ENCODE results near the gene COMMD2.

Gene COMMD2

GRCh38 chr3:149752051-149752787 is at the start of gene COMMD2:
Gene COMMD2 (minus strand): TSS chr3:149752489. CDS start chr3:149752444, 45 bp downstream.
- peak; percentile 74 for DNase-seq

GRCh38 chr3:149801639-149802038 is 49.4 kb upstream of the COMMD2 start:
- no peak for DNase-seq

GRCh38 chr3:149801195-149801594 is 48.9 kb upstream of the COMMD2 start:
- no peak for DNase-seq

GRCh38 chr3:149800693-149801092 is 48.4 kb upstream of the COMMD2 start:
- no peak for DNase-seq

- no peak for DNase-seq
These were observed 43.7 kb upstream of the COMMD2 start for GRCh38 chr3:149796026-149796425.

- no peak for DNase-seq
These were observed 40.4 kb upstream of the COMMD2 start, which contains the start of gene ANKUB1 for GRCh38 chr3:149792452-149793270. Gene ANKUB1 (minus strand): TSS chr3:149792554. CDS start chr3:149792366, 188 bp downstream.

- no peak for DNase-seq
These were observed 38.4 kb upstream of the COMMD2 start for GRCh38 chr3:149790698-149791097.

- no peak for DNase-seq
These were observed 38.0 kb upstream of the COMMD2 start for GRCh38 chr3:149790268-149790667.

- DNase-seq, result no peak
These were observed 31.9 kb upstream of the COMMD2 start for GRCh38 chr3:149784064-149784704.

- no peak for DNase-seq
These were observed 31.3 kb upstream of the COMMD2 start for GRCh38 chr3:149783576-149783975.

GRCh38 chr3:149781741-149782140 is 29.5 kb upstream of the COMMD2 start:
- DNase-seq, result no peak

- DNase-seq, result no peak
These were observed 28.9 kb upstream of the COMMD2 start for GRCh38 chr3:149781211-149781610.

- DNase-seq, result no peak
These were observed 25.3 kb upstream of the COMMD2 start for GRCh38 chr3:149777414-149778214.

GRCh38 chr3:149776170-149776569 is 23.9 kb upstream of the COMMD2 start:
- DNase-seq, result no peak

- DNase-seq, result no peak
These were observed 20.6 kb upstream of the COMMD2 start for GRCh38 chr3:149772861-149773260.

GRCh38 chr3:149771652-149772271 is 19.5 kb upstream of the COMMD2 start:
- no peak for DNase-seq

GRCh38 chr3:149770246-149770645 is 18.0 kb upstream of the COMMD2 start:
- DNase-seq, result no peak

GRCh38 chr3:149768704-149769103 is 16.4 kb upstream of the COMMD2 start:
- DNase-seq, result no peak

- no peak for DNase-seq
These were observed 15.4 kb upstream of the COMMD2 start for GRCh38 chr3:149767720-149768119.

- DNase-seq, result peak; percentile 12
These were observed 13.6 kb upstream of the COMMD2 start for GRCh38 chr3:149765762-149766334.

- DNase-seq, result no peak
These were observed 12.0 kb upstream of the COMMD2 start for GRCh38 chr3:149764302-149764701.

Data from DMS79 treated with DMSO at 0.1 percent for 48 hours (cell line).